Activated effector memory CD4-positive, alpha-beta T cell treated with Interleukin-2 at 50 U/mL for 16 hours (primary cell): Measurements from ENCODE around the gene CEP135.
"Not testable (repeated sequence)": the region's sequence is repeated elsewhere in the genome, so short reads cannot be mapped to it uniquely, and the experiment has no call there.

Experiments used
- DNase-seq: peaks from one replicate; pipeline ENCODE4 v3.0.0-alpha.2; 2020

The CEP135 gene

DNA sequence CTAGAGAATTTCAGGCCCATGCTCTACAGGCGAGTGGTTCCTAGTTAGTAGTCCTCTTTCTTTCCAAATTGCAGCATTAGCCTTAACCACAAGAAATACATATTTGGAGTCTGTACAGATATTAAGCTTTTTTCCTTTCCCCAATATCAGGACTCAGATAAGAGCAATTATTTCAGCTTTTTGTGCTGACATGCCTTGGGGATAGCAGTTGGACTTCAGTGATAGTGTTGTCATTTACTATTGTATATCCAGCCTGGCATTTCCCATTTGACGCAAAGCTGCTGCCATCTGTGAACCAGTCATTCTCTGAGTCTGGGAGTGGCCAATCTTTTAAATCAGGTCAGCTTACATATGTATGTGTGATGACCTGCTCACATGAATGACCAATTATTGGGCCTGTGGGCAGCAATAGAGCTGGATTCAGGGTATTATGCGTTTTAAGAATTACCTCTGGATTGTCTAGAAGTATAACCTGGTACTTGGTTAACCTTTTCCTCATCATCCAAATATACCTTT is 6.8 kb upstream of the CEP135 start:
- no peak for DNase-seq

- no peak for DNase-seq
Observed at GRCh38 chr4:55947254-55947882, 1.4 kb upstream of the CEP135 start.

GRCh38 chr4:55947912-55948725 is 626 bp upstream of the CEP135 start:
- no peak for DNase-seq

DNA sequence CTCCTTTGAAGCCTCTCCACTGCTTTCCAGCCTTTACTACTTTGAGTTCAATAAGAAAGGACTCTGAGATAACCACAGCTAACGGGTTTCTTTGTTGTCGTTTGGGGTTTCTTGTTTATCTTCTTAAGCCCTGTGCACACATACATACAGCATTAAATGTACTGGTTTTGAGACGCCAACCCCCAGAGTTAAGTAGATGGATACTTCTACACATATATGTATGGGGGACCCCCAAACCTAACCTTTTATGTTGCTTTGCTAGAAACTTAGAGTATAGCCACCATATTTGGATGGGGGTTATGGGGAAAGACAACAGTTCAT is 697 bp downstream of the CEP135 start:
- DNase-seq: no peak

- no peak for DNase-seq
Observed at GRCh38 chr4:55951191-55951922, 2.6 kb downstream of the CEP135 start.

GRCh38 chr4:55955710-55956109 is 7.0 kb downstream of the CEP135 start:
- DNase-seq: no peak

DNA sequence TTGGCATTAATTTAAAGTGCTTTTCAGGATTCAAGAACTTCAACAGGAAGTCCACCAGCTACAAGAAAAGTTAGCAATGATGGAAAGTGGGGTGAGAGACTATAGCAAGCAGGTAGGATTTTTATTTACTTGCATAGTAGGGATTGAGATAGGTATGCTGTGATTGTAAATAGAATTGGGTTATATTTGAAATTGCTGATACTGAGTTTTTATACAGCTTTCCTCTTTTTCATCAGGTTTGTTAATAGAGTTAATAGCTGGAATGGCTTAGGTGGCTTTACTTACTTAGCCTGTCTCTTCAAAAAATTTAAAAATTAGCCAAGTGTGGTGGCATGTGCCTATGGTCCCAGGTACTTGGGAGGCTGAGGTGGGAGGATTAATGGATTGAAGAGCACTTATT is 10.9 kb downstream of the CEP135 start:
- DNase-seq: no peak

- no peak for DNase-seq
Observed at GRCh38 chr4:55964046-55964445, 15.3 kb downstream of the CEP135 start.

DNA sequence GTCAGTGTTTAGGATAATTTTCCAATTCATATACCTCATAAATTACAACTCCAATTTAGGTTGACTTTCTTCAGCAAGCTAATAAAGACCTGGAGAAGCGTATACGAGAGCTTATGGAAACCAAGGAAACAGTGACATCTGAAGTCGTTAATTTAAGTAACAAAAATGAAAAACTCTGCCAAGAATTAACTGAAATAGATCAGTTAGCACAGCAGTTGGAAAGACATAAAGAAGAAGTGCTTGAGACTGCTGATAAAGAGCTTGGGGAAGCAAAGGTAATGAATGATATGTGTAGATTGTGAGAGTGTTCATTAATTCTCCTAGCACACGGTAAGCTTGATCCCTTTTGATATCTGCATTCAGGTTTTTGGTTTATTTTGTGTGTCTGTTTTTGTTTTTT is 16.8 kb downstream of the CEP135 start:
- DNase-seq: no peak

DNA sequence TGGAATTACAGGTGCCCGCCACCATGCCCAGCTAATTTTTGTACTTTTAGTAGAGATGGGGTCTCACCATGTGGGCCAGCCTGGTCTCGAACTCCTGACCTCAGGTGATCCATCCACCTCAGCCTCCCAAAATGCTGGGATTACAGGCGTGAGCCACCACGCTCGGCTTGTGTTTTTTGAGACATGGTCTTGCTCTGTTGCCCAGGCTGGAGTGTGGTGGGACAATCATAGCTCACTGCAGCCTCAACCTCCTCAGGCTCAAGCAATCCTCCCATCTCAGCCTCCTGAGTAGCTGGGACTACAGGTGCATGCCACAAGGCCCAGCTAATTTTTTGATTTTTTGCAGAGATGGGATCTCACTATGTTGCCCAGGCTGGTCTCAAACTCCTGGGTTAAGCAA is 17.6 kb downstream of the CEP135 start:
- not testable (repeated sequence) for DNase-seq

DNA sequence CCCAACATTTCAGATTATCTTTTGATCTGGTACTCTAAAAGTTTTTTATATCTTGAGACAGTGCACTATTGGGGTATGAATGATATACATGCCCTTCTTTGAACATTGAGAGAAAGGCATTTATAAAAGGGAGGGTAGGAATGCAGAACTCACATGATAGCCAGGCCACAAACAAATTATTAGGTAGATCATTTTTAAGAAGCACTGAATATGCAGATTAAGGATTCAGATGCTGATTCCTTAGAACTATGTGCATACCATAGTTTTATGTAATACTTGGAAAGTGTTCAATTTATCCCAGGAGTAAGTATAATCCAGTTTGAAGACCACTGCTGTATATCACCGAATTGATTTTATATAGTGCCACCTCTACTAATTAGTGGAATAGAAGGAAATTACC is 18.6 kb downstream of the CEP135 start:
- no peak for DNase-seq

GRCh38 chr4:55973650-55974049 is 24.9 kb downstream of the CEP135 start:
- no peak for DNase-seq

GRCh38 chr4:55977811-55978210 is 29.1 kb downstream of the CEP135 start:
- no peak for DNase-seq

- DNase-seq: no peak
Observed at GRCh38 chr4:55979562-55979961, 30.8 kb downstream of the CEP135 start.

DNA sequence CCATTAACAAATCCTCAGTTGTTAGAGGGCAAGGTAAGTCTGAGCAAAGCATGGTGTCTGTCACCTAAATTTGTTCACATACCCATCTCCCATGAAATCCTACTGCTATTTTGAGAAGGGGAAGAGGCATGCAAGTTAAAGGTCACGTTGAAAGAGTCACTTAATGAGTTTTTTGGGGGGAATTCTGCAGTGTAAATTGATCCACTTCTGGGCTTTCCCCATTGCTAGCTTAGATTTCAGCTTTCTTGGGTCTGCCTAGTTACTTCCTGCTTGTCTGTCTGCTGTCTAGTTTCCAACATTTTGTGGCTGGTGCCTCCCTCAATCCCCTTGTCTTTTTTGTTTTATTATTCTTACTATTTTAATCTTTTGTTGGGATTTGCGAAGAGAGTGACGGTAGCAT is 32.0 kb downstream of the CEP135 start:
- no peak for DNase-seq

DNA sequence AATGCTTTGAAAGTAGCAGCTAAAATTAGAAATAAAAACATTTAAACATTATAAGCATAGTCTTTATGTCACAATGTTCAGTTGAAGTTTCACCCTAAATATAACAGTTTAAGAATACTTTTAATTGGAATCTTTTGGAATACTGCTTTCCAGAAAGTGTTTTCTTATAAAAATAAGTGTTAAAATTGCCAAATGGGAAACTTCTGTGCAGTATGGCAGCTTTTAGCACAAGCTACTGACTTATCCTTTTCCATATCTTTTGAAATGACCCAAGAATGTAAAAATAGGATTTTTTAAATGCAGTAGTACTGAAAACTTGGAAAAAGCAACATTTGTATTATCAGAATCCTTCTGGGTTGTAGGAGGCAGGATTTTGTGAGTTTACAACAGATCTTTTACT is 34.2 kb downstream of the CEP135 start:
- DNase-seq: no peak

DNA sequence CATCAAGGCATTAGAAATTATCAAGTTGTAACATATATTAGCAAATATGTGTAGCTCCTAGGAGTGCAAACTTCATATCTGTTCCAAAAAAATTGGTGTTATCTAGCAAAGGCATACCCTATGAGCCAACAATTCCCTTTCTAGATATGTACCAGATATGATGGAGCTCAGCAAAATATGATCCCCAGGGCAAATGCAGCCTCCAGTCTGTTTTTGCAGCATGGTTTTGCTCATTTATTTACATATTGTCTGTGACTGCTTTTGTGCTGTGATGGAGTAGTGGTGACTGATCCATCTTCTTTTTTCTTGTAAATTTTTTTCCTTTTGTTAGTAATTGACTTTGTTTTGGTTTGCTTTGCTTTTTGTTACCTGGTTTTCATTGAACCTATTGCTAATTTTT is 41.0 kb downstream of the CEP135 start:
- DNase-seq: no peak

- DNase-seq: no peak
Observed at GRCh38 chr4:55993994-55994663, 45.4 kb downstream of the CEP135 start.

GRCh38 chr4:55996646-55997045 is 47.9 kb downstream of the CEP135 start:
- DNase-seq: no peak

- DNase-seq: no peak
Observed at GRCh38 chr4:56003606-56004005, 54.9 kb downstream of the CEP135 start.

DNA sequence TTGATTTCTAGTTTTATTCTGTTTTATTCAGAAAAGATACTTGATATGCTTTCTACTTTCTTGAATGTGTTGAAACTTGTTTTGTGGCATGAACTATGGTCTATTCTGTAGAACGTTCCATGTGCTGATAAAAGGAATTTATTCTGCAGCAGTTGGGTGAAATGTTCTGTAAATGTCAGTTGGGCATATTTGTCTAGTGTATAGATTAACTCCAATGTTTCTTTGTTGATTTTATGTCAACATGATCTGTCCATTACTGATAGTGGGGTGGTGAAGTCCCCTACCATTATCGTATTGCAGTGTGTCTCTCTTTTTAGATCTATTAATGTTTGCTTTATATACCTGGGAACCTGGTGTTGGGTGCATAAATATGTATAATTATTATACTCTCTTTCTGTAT is 55.5 kb downstream of the CEP135 start:
- no peak for DNase-seq

DNA sequence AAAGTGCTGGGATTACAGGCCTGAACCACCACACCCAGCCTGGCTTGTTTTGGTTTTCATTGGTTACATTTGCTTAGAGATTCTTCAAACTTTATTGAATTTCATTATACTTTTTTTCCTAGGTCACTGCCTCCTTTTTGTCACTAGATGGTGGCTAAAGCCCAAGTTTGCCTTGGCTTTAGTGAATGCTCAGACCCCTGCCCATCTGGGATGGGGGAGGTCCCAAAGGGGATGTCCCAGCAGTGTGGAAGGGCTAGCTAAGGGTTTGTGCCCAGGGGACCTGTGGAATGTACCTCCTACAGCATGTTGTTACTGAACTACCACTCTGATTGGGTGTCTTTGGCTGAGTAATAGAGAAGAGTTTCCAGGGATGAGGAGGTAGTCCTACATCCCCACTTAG is 58.4 kb downstream of the CEP135 start:
- no peak for DNase-seq

DNA sequence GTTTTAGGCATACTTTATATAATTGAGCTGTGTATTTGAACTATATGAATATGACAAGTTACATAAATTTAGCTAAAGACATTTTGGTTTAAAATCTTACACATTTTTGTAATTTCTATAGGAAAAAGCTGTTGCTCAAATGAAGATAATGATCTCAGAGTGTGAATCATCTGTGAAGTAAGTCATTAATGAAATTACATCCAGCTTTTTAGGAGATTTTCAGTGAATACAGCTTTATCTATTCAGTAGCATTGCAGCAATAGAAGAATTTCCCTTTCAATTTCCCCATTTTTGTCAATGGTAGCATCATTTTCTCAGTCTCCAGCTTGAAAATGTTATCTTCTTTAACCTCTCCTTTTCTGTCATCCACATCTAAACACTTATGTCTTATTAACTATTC is 59.5 kb downstream of the CEP135 start:
- no peak for DNase-seq
